ENCODE results near the gene KIF18B.

Gene KIF18B

GRCh38 chr17:44922746-44923470, 24.7 kb downstream of the KIF18B start:
- Histone ChIP-seq H3K27ac (no peak overlapping the region), H3K4me3 (no peak overlapping the region)

GRCh38 chr17:44922136-44922535, 25.4 kb downstream of the KIF18B start:
- H3K27ac ChIP-seq: no peak overlapping the region
- no peak overlapping the region for H3K4me3 ChIP-seq

GRCh38 chr17:44921122-44921882, 26.3 kb downstream of the KIF18B start:
- Histone ChIP-seq H3K4me3 (no peak overlapping the region), H3K27ac (no peak overlapping the region)

GRCh38 chr17:44920565-44920940, 27.0 kb downstream of the KIF18B start:
- H3K4me3 ChIP-seq: no peak overlapping the region
- H3K27ac ChIP-seq: no peak overlapping the region

GRCh38 chr17:44919885-44920564, 27.5 kb downstream of the KIF18B start:
- no peak overlapping the region for H3K27ac ChIP-seq
- H3K4me3 ChIP-seq: no peak overlapping the region

GRCh38 chr17:44919411-44919810, 28.2 kb downstream of the KIF18B start:
- H3K27ac ChIP-seq: no peak overlapping the region
- H3K4me3 ChIP-seq: no peak overlapping the region

- no peak overlapping the region for H3K4me3 ChIP-seq
- no peak overlapping the region for H3K27ac ChIP-seq
Observed at GRCh38 chr17:44918006-44918405, 29.6 kb downstream of the KIF18B start.

GRCh38 chr17:44917456-44917855, 30.1 kb downstream of the KIF18B start:
- H3K4me3 ChIP-seq: no peak overlapping the region
- H3K27ac ChIP-seq: peak overlapping the region in 1 of 21 experiments; percentile 5

GRCh38 chr17:44916781-44917241, 30.8 kb downstream of the KIF18B start:
- H3K4me3 ChIP-seq: no peak overlapping the region
- peak overlapping the region in 11 of 21 experiments; percentile 1 to 65 (median 28) for H3K27ac ChIP-seq

- H3K27ac ChIP-seq: peak overlapping the region in 12 of 21 experiments; percentile 1 to 65 (median 34)
Observed at GRCh38 chr17:44915862-44916780, 31.5 kb downstream of the KIF18B start.

GRCh38 chr17:44915321-44915726, 32.2 kb downstream of the KIF18B start, which contains the start of gene GFAP:
Gene GFAP (minus strand): TSS chr17:44915500. CDS start chr17:44915486, 14 bp downstream.
- no peak within 1 kb of the TSS for H3K4me3 ChIP-seq
- H3K27ac ChIP-seq: peak within 1 kb of the TSS in 10 of 21 experiments; percentile 1 to 65 (median 29)

More at GRCh38 chr17:44915862-44916780, 31.5 kb downstream of the KIF18B start:
- no peak overlapping the region for H3K4me3 ChIP-seq

GRCh38 chr17:44914698-44915271, 32.8 kb downstream of the KIF18B start:
- Histone ChIP-seq H3K4me3 (no peak overlapping the region), H3K27ac (no peak overlapping the region)

GRCh38 chr17:44914148-44914547, 33.4 kb downstream of the KIF18B start:
- Histone ChIP-seq H3K4me3 (no peak overlapping the region), H3K27ac (no peak overlapping the region)

- Histone ChIP-seq H3K27ac (no peak overlapping the region), H3K4me3 (no peak overlapping the region)
Observed at GRCh38 chr17:44913676-44914075, 33.9 kb downstream of the KIF18B start.

- H3K4me3 ChIP-seq: no peak overlapping the region
- H3K27ac ChIP-seq: no peak overlapping the region
Observed at GRCh38 chr17:44912763-44913544, 34.6 kb downstream of the KIF18B start.

- Histone ChIP-seq H3K4me3 (peak overlapping the region in 4 of 7 experiments; percentile 7 to 23 (median 19)), H3K27ac (no peak overlapping the region)
Observed at GRCh38 chr17:44911133-44912001, 36.2 kb downstream of the KIF18B start.
